ENCODE measurements around the gene NPAS3.

NPAS3 gene

GRCh38 chr14:33542338-33543287, 603.9 kb downstream of the NPAS3 start:
- Histone ChIP-seq H3K36me3 (ENCODE audit: insufficient read depth, low read length) (no peaks in the 10 kb centered on the region), H2AFZ (ENCODE audit: low read depth, low read length) (no peak overlapping the region), H4K20me1 (ENCODE audit: insufficient read depth, low read length) (no peaks in the 10 kb centered on the region), H3K4me1 (ENCODE audit: insufficient read depth, low read length) (no peaks in the 10 kb centered on the region), H3K27me3 (ENCODE audit: insufficient read depth, low read length, poor library complexity) (no peaks in the 10 kb centered on the region), H3K4me3 (ENCODE audit: low read depth in 1 of 2, low read length in 2 of 2) (no peak overlapping the region), H3K79me2 (ENCODE audit: insufficient read depth, low read length) (no peaks in the 10 kb centered on the region), H3K9ac (ENCODE audit: low read depth, low read length) (no peak overlapping the region), H3K9me3 (ENCODE audit: insufficient read depth, low read length, severe bottlenecking) (no peaks in the 10 kb centered on the region), H3K4me2 (ENCODE audit: insufficient read depth, low read length) (no peak overlapping the region), H3K27ac (ENCODE audit: low read length) (no peak overlapping the region)
- no peak for DNase-seq
- no peak for ATAC-seq (ENCODE audit: insufficient read depth, low read depth)
- TF ChIP-seq EZH2 (IDR thresholded peaks at IDR 0.05; ENCODE audit: borderline replicate concordance, low read depth, low read length, severe bottlenecking), result no peak
- TF ChIP-seq, protein P1, sequence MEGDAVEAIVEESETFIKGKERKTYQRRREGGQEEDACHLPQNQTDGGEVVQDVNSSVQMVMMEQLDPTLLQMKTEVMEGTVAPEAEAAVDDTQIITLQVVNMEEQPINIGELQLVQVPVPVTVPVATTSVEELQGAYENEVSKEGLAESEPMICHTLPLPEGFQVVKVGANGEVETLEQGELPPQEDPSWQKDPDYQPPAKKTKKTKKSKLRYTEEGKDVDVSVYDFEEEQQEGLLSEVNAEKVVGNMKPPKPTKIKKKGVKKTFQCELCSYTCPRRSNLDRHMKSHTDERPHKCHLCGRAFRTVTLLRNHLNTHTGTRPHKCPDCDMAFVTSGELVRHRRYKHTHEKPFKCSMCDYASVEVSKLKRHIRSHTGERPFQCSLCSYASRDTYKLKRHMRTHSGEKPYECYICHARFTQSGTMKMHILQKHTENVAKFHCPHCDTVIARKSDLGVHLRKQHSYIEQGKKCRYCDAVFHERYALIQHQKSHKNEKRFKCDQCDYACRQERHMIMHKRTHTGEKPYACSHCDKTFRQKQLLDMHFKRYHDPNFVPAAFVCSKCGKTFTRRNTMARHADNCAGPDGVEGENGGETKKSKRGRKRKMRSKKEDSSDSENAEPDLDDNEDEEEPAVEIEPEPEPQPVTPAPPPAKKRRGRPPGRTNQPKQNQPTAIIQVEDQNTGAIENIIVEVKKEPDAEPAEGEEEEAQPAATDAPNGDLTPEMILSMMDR (IDR thresholded peaks at IDR 0.05; ENCODE audit: borderline replicate concordance, extremely low read depth, low read length, poor library complexity, severe bottlenecking), result no peak

GRCh38 chr14:33545696-33546095, 607.0 kb downstream of the NPAS3 start:
- Histone ChIP-seq H3K4me1 (ENCODE audit: insufficient read depth, low read length) (no peaks in the 10 kb centered on the region), H3K79me2 (ENCODE audit: insufficient read depth, low read length) (no peaks in the 10 kb centered on the region), H3K9me3 (ENCODE audit: insufficient read depth, low read length, severe bottlenecking) (no peaks in the 10 kb centered on the region), H3K4me2 (ENCODE audit: insufficient read depth, low read length) (no peak overlapping the region), H3K27ac (ENCODE audit: low read length) (no peak overlapping the region), H3K36me3 (ENCODE audit: insufficient read depth, low read length) (no peaks in the 10 kb centered on the region), H4K20me1 (ENCODE audit: insufficient read depth, low read length) (no peaks in the 10 kb centered on the region), H2AFZ (ENCODE audit: low read depth, low read length) (no peak overlapping the region), H3K27me3 (ENCODE audit: insufficient read depth, low read length, poor library complexity) (peaks cover 4% of the 10 kb centered on the region), H3K4me3 (ENCODE audit: low read depth in 1 of 2, low read length in 2 of 2) (no peak overlapping the region), H3K9ac (ENCODE audit: low read depth, low read length) (no peak overlapping the region)
- no peak for ATAC-seq (ENCODE audit: insufficient read depth, low read depth)
- TF ChIP-seq, protein P1 (IDR thresholded peaks at IDR 0.05; ENCODE audit: borderline replicate concordance, extremely low read depth, low read length, poor library complexity, severe bottlenecking), result no peak
- TF ChIP-seq EZH2 (IDR thresholded peaks at IDR 0.05; ENCODE audit: borderline replicate concordance, low read depth, low read length, severe bottlenecking), result no peak
- DNase-seq, result no peak

DNA sequence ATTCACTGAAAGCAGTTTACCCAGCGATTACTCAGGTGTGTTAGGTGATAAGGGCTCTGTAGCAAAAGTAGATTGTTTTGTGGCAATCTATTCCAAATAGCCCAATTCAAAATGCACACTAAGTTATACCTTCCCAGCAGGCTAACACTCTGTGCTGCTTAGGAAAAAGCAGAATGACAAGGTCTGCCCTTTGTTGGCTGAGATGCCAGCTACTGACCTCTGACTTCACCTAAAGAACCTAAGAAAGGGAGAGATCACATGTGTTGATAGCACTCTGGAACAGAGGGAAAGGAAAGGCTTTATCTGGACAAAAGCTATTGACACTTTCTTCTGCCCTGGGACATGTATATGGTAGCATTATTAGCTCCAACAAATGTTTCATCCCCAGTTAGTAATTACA, 609.9 kb downstream of the NPAS3 start:
- no peak overlapping the region for H3K27ac ChIP-seq (ENCODE audit: low read length)
- no peak overlapping the region for H3K4me2 ChIP-seq (ENCODE audit: insufficient read depth, low read length)
- TF ChIP-seq, protein P1 (IDR thresholded peaks at IDR 0.05; ENCODE audit: borderline replicate concordance, extremely low read depth, low read length, poor library complexity, severe bottlenecking), result no peak
- TF ChIP-seq EZH2 (IDR thresholded peaks at IDR 0.05; ENCODE audit: borderline replicate concordance, low read depth, low read length, severe bottlenecking), result no peak
- H4K20me1 ChIP-seq (ENCODE audit: insufficient read depth, low read length), result no peaks in the 10 kb centered on the region
- ATAC-seq (ENCODE audit: insufficient read depth, low read depth) (no peak), DNase-seq (no peak)
- H3K9ac ChIP-seq (ENCODE audit: low read depth, low read length), result no peak overlapping the region
- H2AFZ ChIP-seq (ENCODE audit: low read depth, low read length), result no peak overlapping the region
- no peaks in the 10 kb centered on the region for H3K4me1 ChIP-seq (ENCODE audit: insufficient read depth, low read length)
- H3K36me3 ChIP-seq (ENCODE audit: insufficient read depth, low read length), result no peaks in the 10 kb centered on the region
- no peak overlapping the region for H3K4me3 ChIP-seq (ENCODE audit: low read depth in 1 of 2, low read length in 2 of 2)
- H3K9me3 ChIP-seq (ENCODE audit: insufficient read depth, low read length, severe bottlenecking), result no peaks in the 10 kb centered on the region
- peaks cover 9% of the 10 kb centered on the region for H3K27me3 ChIP-seq (ENCODE audit: insufficient read depth, low read length, poor library complexity)
- no peaks in the 10 kb centered on the region for H3K79me2 ChIP-seq (ENCODE audit: insufficient read depth, low read length)

All from DND-41 (cell line).